HG03175 (cell line): Measurements from ENCODE around the gene PTPN2.

Experiments used
- ATAC-seq: cut with Tn5 transposase; IDR thresholded peaks from one replicate; pipeline ENCODE4 v1.9.1; 2021; ENCODE audit warnings: mild to moderate bottlenecking, moderate library complexity; ENCODE audit not compliant: unreplicated experiment

PTPN2 gene

GRCh38 chr18:12860530-12860929, 23.5 kb downstream of the PTPN2 start:
- no peak for ATAC-seq

- ATAC-seq, result no peak
Measured at GRCh38 chr18:12858991-12859390, 25.0 kb downstream of the PTPN2 start.

- no peak for ATAC-seq
Measured at GRCh38 chr18:12857991-12858544, 26.0 kb downstream of the PTPN2 start.

- ATAC-seq, result no peak
Measured at GRCh38 chr18:12857215-12857905, 26.7 kb downstream of the PTPN2 start.

GRCh38 chr18:12855916-12856315, 28.1 kb downstream of the PTPN2 start:
- ATAC-seq, result no peak

- ATAC-seq, result no peak
Measured at GRCh38 chr18:12852566-12853315, 31.3 kb downstream of the PTPN2 start.

- ATAC-seq, result no peak
Measured at GRCh38 chr18:12851716-12852115, 32.3 kb downstream of the PTPN2 start.

- no peak for ATAC-seq
Measured at GRCh38 chr18:12849548-12849947, 34.5 kb downstream of the PTPN2 start.

GRCh38 chr18:12848405-12848804, 35.6 kb downstream of the PTPN2 start:
- no peak for ATAC-seq

- no peak for ATAC-seq
Measured at GRCh38 chr18:12844391-12844790, 39.6 kb downstream of the PTPN2 start.

GRCh38 chr18:12843420-12844350, 40.4 kb downstream of the PTPN2 start:
- no peak for ATAC-seq

GRCh38 chr18:12842459-12843380, 41.3 kb downstream of the PTPN2 start:
- no peak for ATAC-seq

GRCh38 chr18:12841070-12841469, 43.0 kb downstream of the PTPN2 start:
- ATAC-seq, result no peak

- ATAC-seq, result no peak
Measured at GRCh38 chr18:12840382-12840781, 43.7 kb downstream of the PTPN2 start.

GRCh38 chr18:12839526-12840196, 44.4 kb downstream of the PTPN2 start:
- ATAC-seq, result peak; percentile 80

GRCh38 chr18:12839057-12839525, 44.9 kb downstream of the PTPN2 start:
- peak; percentile 75 for ATAC-seq

GRCh38 chr18:12838178-12838634, 45.8 kb downstream of the PTPN2 start:
- no peak for ATAC-seq

GRCh38 chr18:12837747-12838146, 46.3 kb downstream of the PTPN2 start:
- ATAC-seq, result no peak

- no peak for ATAC-seq
Measured at GRCh38 chr18:12836551-12836950, 47.5 kb downstream of the PTPN2 start.
